ENCODE results near the gene ISX. TPM values are rescaled to one million over a fixed set of nuclear protein-coding genes. Genes with fewer than 3 reads are reported as not detected.

Gene ISX
- polyA plus RNA-seq, 2 of the 4 experiments (the other 2 are of a cell fraction), result not detected

DNA sequence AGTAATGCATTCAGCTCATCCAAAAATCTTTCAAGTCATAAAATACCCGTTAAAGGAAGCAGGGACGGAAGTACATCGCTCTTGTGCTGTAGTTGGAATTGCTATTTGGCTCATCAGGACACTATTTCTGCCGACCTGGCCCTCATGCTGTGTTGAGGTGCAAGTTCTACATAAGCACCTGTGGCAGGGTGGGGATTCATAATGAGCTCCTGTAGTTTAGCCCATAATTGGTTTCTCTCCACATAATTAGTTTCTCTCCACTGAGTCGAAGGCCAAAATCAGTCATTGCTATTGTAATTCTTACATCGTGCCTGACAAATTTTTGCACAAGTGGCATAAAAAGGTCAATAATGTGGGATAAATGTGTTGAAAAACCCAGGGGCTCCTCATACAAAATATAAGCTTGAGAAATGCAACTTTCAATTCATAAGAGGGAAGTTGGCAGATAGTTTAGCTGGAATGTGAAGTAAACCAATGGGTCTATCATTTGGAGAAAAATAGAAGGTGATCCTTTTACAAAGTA, 14.9 kb upstream of the ISX start:
- ChIA-PET POLR2A (no interaction called here), CTCF (interaction anchor here (1.7 kb wide), 1 partner anchor 28 kb away, joined by 6 read pairs; no protein-coding TSS in a partner anchor)
- H3K4me2 ChIP-seq, result no peak overlapping the region
- no peak overlapping the region for H3K4me3 ChIP-seq
- H3K27ac ChIP-seq, result no peak overlapping the region
- ATAC-seq (no peak), DNase-seq (ENCODE audit: low read depth in 1 of 2, low spot score in 1 of 2) (no peak), FAIRE-seq (no peak)
- TF ChIP-seq KDM5A (IDR thresholded peaks at IDR 0.05), result no peak
- TF ChIP-seq POLR2A (IDR thresholded peaks at IDR 0.05; ENCODE audit: low read length), result no peak
- no peak for TF ChIP-seq RCOR1 (IDR thresholded peaks at IDR 0.05; ENCODE audit: low read depth, low read length)
- TF ChIP-seq RARB (CRISPR knock-in tag; IDR thresholded peaks at IDR 0.05), result no peak
- TF ChIP-seq, protein P1, sequence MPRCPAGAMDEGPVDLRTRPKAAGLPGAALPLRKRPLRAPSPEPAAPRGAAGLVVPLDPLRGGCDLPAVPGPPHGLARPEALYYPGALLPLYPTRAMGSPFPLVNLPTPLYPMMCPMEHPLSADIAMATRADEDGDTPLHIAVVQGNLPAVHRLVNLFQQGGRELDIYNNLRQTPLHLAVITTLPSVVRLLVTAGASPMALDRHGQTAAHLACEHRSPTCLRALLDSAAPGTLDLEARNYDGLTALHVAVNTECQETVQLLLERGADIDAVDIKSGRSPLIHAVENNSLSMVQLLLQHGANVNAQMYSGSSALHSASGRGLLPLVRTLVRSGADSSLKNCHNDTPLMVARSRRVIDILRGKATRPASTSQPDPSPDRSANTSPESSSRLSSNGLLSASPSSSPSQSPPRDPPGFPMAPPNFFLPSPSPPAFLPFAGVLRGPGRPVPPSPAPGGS (IDR thresholded peaks at IDR 0.05), result no peak
- no peak for TF ChIP-seq TP53 (CRISPR knock-in tag; IDR thresholded peaks at IDR 0.05)
- TF ChIP-seq RAD21 (conservative IDR thresholded peaks at IDR 0.05 in 1 of 2, IDR thresholded peaks at IDR 0.05 in 1 of 2), result no peak
- TF ChIP-seq PHF8 (IDR thresholded peaks at IDR 0.05; ENCODE audit: borderline replicate concordance, low read depth), result no peak
- no peak for TF ChIP-seq CEBPB (IDR thresholded peaks at IDR 0.05)
- no peak for TF ChIP-seq SMC3 (IDR thresholded peaks at IDR 0.05)
- TF ChIP-seq, protein P2, sequence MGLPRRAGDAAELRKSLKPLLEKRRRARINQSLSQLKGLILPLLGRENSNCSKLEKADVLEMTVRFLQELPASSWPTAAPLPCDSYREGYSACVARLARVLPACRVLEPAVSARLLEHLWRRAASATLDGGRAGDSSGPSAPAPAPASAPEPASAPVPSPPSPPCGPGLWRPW (IDR thresholded peaks at IDR 0.05), result no peak
- TF ChIP-seq TFCP2L1 (CRISPR knock-in tag; IDR thresholded peaks at IDR 0.05), result no peak
- TF ChIP-seq, protein P3, sequence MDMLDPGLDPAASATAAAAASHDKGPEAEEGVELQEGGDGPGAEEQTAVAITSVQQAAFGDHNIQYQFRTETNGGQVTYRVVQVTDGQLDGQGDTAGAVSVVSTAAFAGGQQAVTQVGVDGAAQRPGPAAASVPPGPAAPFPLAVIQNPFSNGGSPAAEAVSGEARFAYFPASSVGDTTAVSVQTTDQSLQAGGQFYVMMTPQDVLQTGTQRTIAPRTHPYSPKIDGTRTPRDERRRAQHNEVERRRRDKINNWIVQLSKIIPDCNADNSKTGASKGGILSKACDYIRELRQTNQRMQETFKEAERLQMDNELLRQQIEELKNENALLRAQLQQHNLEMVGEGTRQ (IDR thresholded peaks at IDR 0.05), result no peak
- TF ChIP-seq FOSL2 (IDR thresholded peaks at IDR 0.05), result no peak
- no peak for TF ChIP-seq FOSL2 (CRISPR knock-in tag; IDR thresholded peaks at IDR 0.05)
- TF ChIP-seq, protein P4, sequence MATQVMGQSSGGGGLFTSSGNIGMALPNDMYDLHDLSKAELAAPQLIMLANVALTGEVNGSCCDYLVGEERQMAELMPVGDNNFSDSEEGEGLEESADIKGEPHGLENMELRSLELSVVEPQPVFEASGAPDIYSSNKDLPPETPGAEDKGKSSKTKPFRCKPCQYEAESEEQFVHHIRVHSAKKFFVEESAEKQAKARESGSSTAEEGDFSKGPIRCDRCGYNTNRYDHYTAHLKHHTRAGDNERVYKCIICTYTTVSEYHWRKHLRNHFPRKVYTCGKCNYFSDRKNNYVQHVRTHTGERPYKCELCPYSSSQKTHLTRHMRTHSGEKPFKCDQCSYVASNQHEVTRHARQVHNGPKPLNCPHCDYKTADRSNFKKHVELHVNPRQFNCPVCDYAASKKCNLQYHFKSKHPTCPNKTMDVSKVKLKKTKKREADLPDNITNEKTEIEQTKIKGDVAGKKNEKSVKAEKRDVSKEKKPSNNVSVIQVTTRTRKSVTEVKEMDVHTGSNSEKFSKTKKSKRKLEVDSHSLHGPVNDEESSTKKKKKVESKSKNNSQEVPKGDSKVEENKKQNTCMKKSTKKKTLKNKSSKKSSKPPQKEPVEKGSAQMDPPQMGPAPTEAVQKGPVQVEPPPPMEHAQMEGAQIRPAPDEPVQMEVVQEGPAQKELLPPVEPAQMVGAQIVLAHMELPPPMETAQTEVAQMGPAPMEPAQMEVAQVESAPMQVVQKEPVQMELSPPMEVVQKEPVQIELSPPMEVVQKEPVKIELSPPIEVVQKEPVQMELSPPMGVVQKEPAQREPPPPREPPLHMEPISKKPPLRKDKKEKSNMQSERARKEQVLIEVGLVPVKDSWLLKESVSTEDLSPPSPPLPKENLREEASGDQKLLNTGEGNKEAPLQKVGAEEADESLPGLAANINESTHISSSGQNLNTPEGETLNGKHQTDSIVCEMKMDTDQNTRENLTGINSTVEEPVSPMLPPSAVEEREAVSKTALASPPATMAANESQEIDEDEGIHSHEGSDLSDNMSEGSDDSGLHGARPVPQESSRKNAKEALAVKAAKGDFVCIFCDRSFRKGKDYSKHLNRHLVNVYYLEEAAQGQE (IDR thresholded peaks at IDR 0.05), result no peak
- TF ChIP-seq FOSB (CRISPR knock-in tag; IDR thresholded peaks at IDR 0.05), result no peak
- no peak for TF ChIP-seq ZC3H11A (IDR thresholded peaks at IDR 0.05)
- TF ChIP-seq EHMT2 (IDR thresholded peaks at IDR 0.05; ENCODE audit: low read depth), result no peak
- no peak for TF ChIP-seq HDAC2 (IDR thresholded peaks at IDR 0.05)
- H3K4me1 ChIP-seq, result no peaks in the 10 kb centered on the region
- 20% methylated on average over 6 of the region's 6 CpGs for WGBS (ENCODE audit: missing lambda C conversion rate)
- no peaks in the 10 kb centered on the region for H3K9me3 ChIP-seq

DNA sequence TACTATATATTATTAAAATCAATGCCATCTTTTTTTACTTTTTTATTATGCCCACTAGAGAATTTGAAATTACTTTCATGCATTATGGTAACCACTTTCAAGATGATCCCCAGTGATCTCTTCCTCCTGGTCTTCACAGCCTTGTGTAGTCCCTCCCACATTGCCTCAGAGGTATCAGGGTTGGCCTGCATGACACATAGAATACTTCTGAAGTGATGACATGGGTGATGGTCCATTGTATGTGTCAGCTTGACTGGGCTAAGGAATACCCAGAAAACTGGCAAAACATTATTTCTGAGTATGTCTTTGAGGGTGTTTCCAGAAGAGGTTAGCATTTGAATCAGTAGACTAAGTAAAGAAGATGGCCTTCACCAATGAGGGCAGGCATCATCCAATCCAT, 14.2 kb upstream of the ISX start:
- DNase-seq (ENCODE audit: low read depth in 1 of 2, low spot score in 1 of 2) (no peak), ATAC-seq (no peak), FAIRE-seq (no peak)
- Histone ChIP-seq H3K4me3 (no peak overlapping the region), H3K4me1 (no peaks in the 10 kb centered on the region), H3K4me2 (no peak overlapping the region), H3K27ac (no peak overlapping the region), H3K9me3 (no peaks in the 10 kb centered on the region)
- POLR2A ChIA-PET, result no interaction called here
- no peak for TF ChIP-seq CBX8 (IDR thresholded peaks at IDR 0.05)
- no peak for TF ChIP-seq FOSB (CRISPR knock-in tag; IDR thresholded peaks at IDR 0.05)
- TF ChIP-seq BHLHE40 (IDR thresholded peaks at IDR 0.05; ENCODE audit: low read depth, low read length), result no peak
- TF ChIP-seq ESRRA (IDR thresholded peaks at IDR 0.05; ENCODE audit: borderline replicate concordance, low read length), result no peak
- TF ChIP-seq, protein P5, sequence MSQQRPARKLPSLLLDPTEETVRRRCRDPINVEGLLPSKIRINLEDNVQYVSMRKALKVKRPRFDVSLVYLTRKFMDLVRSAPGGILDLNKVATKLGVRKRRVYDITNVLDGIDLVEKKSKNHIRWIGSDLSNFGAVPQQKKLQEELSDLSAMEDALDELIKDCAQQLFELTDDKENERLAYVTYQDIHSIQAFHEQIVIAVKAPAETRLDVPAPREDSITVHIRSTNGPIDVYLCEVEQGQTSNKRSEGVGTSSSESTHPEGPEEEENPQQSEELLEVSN (IDR thresholded peaks at IDR 0.05; ENCODE audit: borderline replicate concordance, low read depth), result no peak
- no peak for TF ChIP-seq MYC (IDR thresholded peaks at IDR 0.05; ENCODE audit: borderline replicate concordance, low read length)
- TF ChIP-seq, protein P6, sequence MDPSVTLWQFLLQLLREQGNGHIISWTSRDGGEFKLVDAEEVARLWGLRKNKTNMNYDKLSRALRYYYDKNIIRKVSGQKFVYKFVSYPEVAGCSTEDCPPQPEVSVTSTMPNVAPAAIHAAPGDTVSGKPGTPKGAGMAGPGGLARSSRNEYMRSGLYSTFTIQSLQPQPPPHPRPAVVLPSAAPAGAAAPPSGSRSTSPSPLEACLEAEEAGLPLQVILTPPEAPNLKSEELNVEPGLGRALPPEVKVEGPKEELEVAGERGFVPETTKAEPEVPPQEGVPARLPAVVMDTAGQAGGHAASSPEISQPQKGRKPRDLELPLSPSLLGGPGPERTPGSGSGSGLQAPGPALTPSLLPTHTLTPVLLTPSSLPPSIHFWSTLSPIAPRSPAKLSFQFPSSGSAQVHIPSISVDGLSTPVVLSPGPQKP (IDR thresholded peaks at IDR 0.05; ENCODE audit: low read depth, low read length), result no peak
- TF ChIP-seq, protein P7, sequence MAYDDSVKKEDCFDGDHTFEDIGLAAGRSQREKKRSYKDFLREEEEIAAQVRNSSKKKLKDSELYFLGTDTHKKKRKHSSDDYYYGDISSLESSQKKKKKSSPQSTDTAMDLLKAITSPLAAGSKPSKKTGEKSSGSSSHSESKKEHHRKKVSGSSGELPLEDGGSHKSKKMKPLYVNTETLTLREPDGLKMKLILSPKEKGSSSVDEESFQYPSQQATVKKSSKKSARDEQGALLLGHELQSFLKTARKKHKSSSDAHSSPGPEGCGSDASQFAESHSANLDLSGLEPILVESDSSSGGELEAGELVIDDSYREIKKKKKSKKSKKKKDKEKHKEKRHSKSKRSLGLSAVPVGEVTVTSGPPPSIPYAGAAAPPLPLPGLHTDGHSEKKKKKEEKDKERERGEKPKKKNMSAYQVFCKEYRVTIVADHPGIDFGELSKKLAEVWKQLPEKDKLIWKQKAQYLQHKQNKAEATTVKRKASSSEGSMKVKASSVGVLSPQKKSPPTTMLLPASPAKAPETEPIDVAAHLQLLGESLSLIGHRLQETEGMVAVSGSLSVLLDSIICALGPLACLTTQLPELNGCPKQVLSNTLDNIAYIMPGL (CRISPR knock-in tag; IDR thresholded peaks at IDR 0.05; ENCODE audit: borderline replicate concordance), result no peak
- no peak for TF ChIP-seq HEYL (CRISPR knock-in tag; IDR thresholded peaks at IDR 0.05)
- TF ChIP-seq CEBPB (IDR thresholded peaks at IDR 0.05), result no peak
- no peak for TF ChIP-seq MAZ (IDR thresholded peaks at IDR 0.05; ENCODE audit: borderline replicate concordance, low read depth, low read length)
- no peak for TF ChIP-seq RAD21 (conservative IDR thresholded peaks at IDR 0.05 in 1 of 2, IDR thresholded peaks at IDR 0.05 in 1 of 2)
- TF ChIP-seq NR3C1 (IDR thresholded peaks at IDR 0.05), result no peak
- no peak for TF ChIP-seq TP53 (CRISPR knock-in tag; IDR thresholded peaks at IDR 0.05)
- CTCF ChIA-PET, result interaction anchor here (1.7 kb wide), 1 partner anchor 28 kb away, joined by 6 read pairs; no protein-coding TSS in a partner anchor
